ENCODE data around the gene TMEM131L. TPM values are rescaled to one million over a fixed set of nuclear protein-coding genes. Genes with fewer than 3 reads are reported as not detected.

The TMEM131L gene
- total and polyA plus RNA-seq, 2 donors (not counting 3 experiments of a cell fraction or from before 2014, with no cell fraction given), result 7.7 to 21.2 TPM

GRCh38 chr4:153564630-153565525 lies 98.7 kb downstream of the TMEM131L start:
- Histone ChIP-seq H3K9me1 (replicated peaks; ENCODE audit: control insufficient read depth, extremely low read depth, insufficient read depth, low read length) (no peaks in the 10 kb centered on the region), H3K9me3 (replicated peaks; ENCODE audit: control insufficient read depth, insufficient read depth, low read length) (no peaks in the 10 kb centered on the region), H3K36me3 (ENCODE audit: control insufficient read depth in 2 of 2, extremely low read depth in 1 of 2, insufficient read depth in 2 of 2, low read length in 2 of 2) (no peaks in the 10 kb centered on the region), H2AFZ (ENCODE audit: low read depth, low read length) (no peak overlapping the region), H3K9ac (replicated peaks; ENCODE audit: extremely low read depth, insufficient read depth, low read length) (no peak overlapping the region), H3K27ac (ENCODE audit: insufficient read depth, low read depth, low read length) (no peak overlapping the region), H3K27me3 (ENCODE audit: control insufficient read depth in 2 of 2, insufficient read depth in 2 of 2, low read length in 2 of 2) (no peaks in the 10 kb centered on the region), H4K20me1 (replicated peaks; ENCODE audit: control insufficient read depth, extremely low read depth, insufficient read depth, low read length) (no peaks in the 10 kb centered on the region), H3K4me2 (ENCODE audit: insufficient read depth, low read length) (no peak overlapping the region), H3K4me1 (ENCODE audit: control insufficient read depth, extremely low read depth, insufficient read depth, low read length) (no peaks in the 10 kb centered on the region), H3K79me2 (ENCODE audit: control insufficient read depth, insufficient read depth, low read length) (no peaks in the 10 kb centered on the region), H3K4me3 (replicated peaks in 1 of 3; ENCODE audit: insufficient read depth in 1 of 3, low read depth in 1 of 3, low read length in 3 of 3) (no peak overlapping the region)
- FAIRE-seq (no peak), DNase-seq (ENCODE audit: low read depth, low spot score) (no peak)
- TF ChIP-seq JUN (IDR thresholded peaks at IDR 0.05; ENCODE audit: borderline replicate concordance, insufficient read depth, insufficient read length, low read depth), result no peak
- no peak for TF ChIP-seq POLR2AphosphoS5 (IDR thresholded peaks at IDR 0.05; ENCODE audit: insufficient read depth, low read depth, low read length)
- TF ChIP-seq FOS (IDR thresholded peaks at IDR 0.05; ENCODE audit: borderline replicate concordance, insufficient read depth, low read length), result no peak
- TF ChIP-seq GATA2 (IDR thresholded peaks at IDR 0.05; ENCODE audit: insufficient read depth, insufficient read length, low read depth, low read length), result no peak
- POLR2A ChIA-PET, result no interaction called here
- CTCF ChIA-PET, result interaction anchor here (0.6 to 1.2 kb wide), 4 partner anchors 9 to 422 kb away, joined by 3 to 4 read pairs (median 3); no protein-coding TSS in a partner anchor
- BruUV-seq (replicated peaks), result no TSS peak
- dilution Hi-C loops (cut with MboI; ENCODE audit: extremely low pct_ligation_motif_present, low sequenced_read_pairs) (no loop called here), intact Hi-C loops (cut with micrococcal nuclease) (no loop called here)

GRCh38 chr4:153566631-153567150 lies 100.5 kb downstream of the TMEM131L start:
- DNase-seq (ENCODE audit: low read depth, low spot score) (no peak), FAIRE-seq (no peak)
- BruUV-seq (replicated peaks), result no TSS peak
- Histone ChIP-seq H3K9me3 (replicated peaks; ENCODE audit: control insufficient read depth, insufficient read depth, low read length) (no peaks in the 10 kb centered on the region), H3K27ac (ENCODE audit: insufficient read depth, low read depth, low read length) (no peak overlapping the region), H3K9me1 (replicated peaks; ENCODE audit: control insufficient read depth, extremely low read depth, insufficient read depth, low read length) (no peaks in the 10 kb centered on the region), H3K9ac (replicated peaks; ENCODE audit: extremely low read depth, insufficient read depth, low read length) (no peak overlapping the region), H2AFZ (ENCODE audit: low read depth, low read length) (no peak overlapping the region), H4K20me1 (replicated peaks; ENCODE audit: control insufficient read depth, extremely low read depth, insufficient read depth, low read length) (no peaks in the 10 kb centered on the region), H3K4me1 (ENCODE audit: control insufficient read depth, extremely low read depth, insufficient read depth, low read length) (no peaks in the 10 kb centered on the region), H3K79me2 (ENCODE audit: control insufficient read depth, insufficient read depth, low read length) (no peaks in the 10 kb centered on the region), H3K27me3 (ENCODE audit: control insufficient read depth in 2 of 2, insufficient read depth in 2 of 2, low read length in 2 of 2) (no peaks in the 10 kb centered on the region), H3K36me3 (ENCODE audit: control insufficient read depth in 2 of 2, extremely low read depth in 1 of 2, insufficient read depth in 2 of 2, low read length in 2 of 2) (no peaks in the 10 kb centered on the region), H3K4me2 (ENCODE audit: insufficient read depth, low read length) (no peak overlapping the region), H3K4me3 (replicated peaks in 1 of 3; ENCODE audit: insufficient read depth in 1 of 3, low read depth in 1 of 3, low read length in 3 of 3) (no peak overlapping the region)
- dilution Hi-C loops (cut with MboI; ENCODE audit: extremely low pct_ligation_motif_present, low sequenced_read_pairs), result no loop called here
- intact Hi-C loops (cut with micrococcal nuclease), result loop anchor here (2.0 kb wide), 1 partner anchor 36 kb away; no protein-coding TSS in a partner anchor
- ChIA-PET CTCF (interaction anchor here (1.4 kb wide), 1 partner anchor 11 kb away, joined by 3 read pairs; no protein-coding TSS in a partner anchor), POLR2A (no interaction called here)
- TF ChIP-seq EZH2 (IDR thresholded peaks at IDR 0.05; ENCODE audit: borderline replicate concordance, low read depth, low read length, severe bottlenecking) (no peak), GATA2 (IDR thresholded peaks at IDR 0.05; ENCODE audit: insufficient read depth, insufficient read length, low read depth, low read length) (no peak), CTCF (IDR thresholded peaks at IDR 0.05; ENCODE audit: extremely low read depth in 1 of 2, insufficient read depth in 1 of 2, low read depth in 1 of 2, low read length in 2 of 2) (no peak)

All from endothelial cell of umbilical vein (primary cell).